VCaP (cell line): ENCODE results near the gene ADGRL3.

ENCODE experiments used
- H3K27ac ChIP-seq: fragments of 450-650 bp; 2 replicates; pipeline ENCODE4 v1.5.1; 2017
- CTCF ChIP-seq: fragments of 450-650 bp; conservative IDR thresholded peaks from 2 replicates; pipeline ENCODE4 v1.5.1; 2017; ENCODE audit warnings: mild to moderate bottlenecking, moderate library complexity

Gene ADGRL3

DNA sequence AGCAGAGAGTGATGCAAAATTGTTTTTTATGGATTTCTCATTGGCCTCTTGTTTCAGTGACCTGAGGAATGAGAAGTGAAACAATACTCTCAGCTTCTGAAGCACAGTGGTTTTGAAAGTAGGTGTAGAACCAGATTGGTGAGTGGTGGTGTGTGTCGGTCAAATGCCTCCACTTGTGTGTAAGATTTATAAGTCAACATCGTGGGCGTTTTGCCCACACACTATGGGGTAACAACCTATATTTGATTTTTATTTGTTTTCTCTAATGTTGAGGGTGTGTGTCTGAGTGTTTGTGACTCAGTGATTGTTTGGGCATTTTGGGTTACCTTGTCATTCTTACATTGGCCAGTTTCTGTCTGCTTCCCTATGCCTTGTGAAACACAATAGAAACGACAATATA lies 23.3 kb downstream of the ADGRL3 start:
- H3K27ac ChIP-seq, result no peak overlapping the region
- TF ChIP-seq CTCF, result no peak

- TF ChIP-seq CTCF, result no peak
These were observed 24.4 kb downstream of the ADGRL3 start for GRCh38 chr4:61224573-61224972.

DNA sequence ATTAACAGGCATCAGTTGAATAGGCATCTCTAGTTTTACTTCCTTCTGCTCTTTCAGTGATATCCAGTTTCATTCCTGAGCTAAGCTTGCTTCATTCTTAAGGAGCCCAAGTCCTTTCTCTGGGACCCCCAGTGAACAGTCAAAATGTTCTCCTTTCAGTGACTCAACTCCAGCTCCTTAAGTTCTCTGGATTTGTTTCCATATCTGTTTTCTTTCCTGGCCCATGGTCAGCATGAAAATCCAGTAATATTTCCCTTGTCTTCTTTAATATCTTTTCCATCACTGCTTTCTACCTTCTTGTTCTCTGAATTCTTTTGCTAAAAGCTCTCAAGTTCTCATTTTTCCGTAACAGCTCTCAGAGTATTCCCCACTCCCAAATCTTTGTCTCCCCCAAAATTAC lies 25.5 kb downstream of the ADGRL3 start:
- no peak overlapping the region for H3K27ac ChIP-seq
- TF ChIP-seq CTCF, result no peak

More at GRCh38 chr4:61224573-61224972, 24.4 kb downstream of the ADGRL3 start:
- H3K27ac ChIP-seq, result no peak overlapping the region

- no peak for TF ChIP-seq CTCF
These were observed 31.3 kb downstream of the ADGRL3 start for GRCh38 chr4:61231421-61231820.

DNA sequence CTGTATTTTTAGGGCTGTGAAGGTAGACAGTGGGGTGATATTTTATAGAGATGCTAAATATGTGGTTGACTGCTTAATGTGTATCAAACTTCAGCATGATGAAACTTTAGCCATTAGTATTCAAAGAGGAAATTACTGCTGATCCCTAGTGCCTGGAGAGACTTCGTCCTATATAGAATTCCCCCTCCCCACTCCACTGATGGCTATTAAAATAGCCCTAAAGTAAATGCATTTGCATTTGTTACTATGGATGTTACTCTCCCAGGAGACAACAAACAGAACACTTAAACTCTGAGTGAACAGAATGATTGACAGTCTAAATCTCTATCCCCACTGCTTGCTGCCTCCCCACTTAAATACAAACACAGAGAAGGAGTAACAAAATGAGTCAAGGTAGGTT lies 39.1 kb downstream of the ADGRL3 start:
- TF ChIP-seq CTCF, result no peak
- H3K27ac ChIP-seq, result no peak overlapping the region

More at GRCh38 chr4:61231421-61231820, 31.3 kb downstream of the ADGRL3 start:
- no peak overlapping the region for H3K27ac ChIP-seq

DNA sequence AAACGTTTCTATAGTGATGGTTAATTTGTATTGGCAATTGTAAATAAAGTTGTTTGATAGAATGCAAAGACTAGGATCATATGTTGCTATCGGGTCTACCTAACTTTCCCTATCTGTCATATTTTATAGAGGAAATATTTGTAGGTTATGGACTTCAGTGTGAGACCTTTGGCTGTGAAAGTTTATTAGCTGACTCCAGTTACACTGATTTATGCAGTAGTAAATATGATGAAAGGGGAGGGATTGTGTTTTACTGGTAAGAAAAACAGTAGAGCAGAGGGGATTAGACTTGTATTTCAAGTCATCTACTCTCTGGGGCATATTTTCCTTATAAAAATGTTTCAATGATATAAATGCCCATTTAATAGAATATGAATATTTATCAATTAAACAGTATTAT lies 43.8 kb downstream of the ADGRL3 start:
- H3K27ac ChIP-seq, result no peak overlapping the region; the same call in 1 of the 2 replicates
- no peak for TF ChIP-seq CTCF

DNA sequence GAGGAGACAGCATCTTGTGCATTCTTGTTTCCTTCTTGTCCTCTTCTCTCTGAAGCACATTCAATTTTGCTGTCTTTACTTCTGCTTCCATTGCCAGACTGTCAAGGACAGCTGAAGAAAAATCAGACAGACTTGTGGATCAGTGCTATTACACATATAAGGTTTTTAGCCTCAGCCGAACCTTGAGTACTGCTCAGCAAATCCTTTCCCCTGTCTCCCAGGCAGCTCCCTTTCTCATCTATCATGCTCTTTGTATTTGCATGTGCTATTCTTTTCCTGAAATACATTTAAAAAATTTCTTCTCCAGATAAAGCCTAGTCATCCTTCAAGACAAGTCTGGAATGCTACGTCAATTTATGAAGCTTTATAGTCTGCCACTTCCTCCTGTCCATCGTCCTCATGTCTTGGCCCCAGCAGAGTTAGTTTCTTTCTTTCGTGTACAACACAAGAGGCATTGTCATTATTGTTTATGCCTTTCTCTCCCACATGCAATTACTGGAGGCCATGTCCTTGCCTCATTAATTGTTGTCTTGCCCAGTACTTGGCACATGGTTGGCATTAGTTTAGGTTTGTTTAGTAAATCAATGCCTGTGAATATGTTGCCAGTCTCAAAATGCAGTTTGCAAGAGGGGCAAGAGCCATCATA lies 45.1 kb downstream of the ADGRL3 start:
- no peak overlapping the region for H3K27ac ChIP-seq
- no peak for TF ChIP-seq CTCF
